GM12874 (cell line): ENCODE results near the gene GLRA3.

Experiments
- CTCF ChIP-seq: IDR thresholded peaks from 2 replicates; pipeline ENCODE4 v1.5.1; 2011; ENCODE audit warnings: low read depth, mild to moderate bottlenecking, control low read depth, low read length, moderate library complexity; ENCODE audit not compliant: insufficient read depth

Gene GLRA3

GRCh38 chr4:174810834-174811233 lies 18.2 kb downstream of the GLRA3 start:
- TF ChIP-seq CTCF = no peak

- no peak for TF ChIP-seq CTCF
Observed at GRCh38 chr4:174808836-174809235, 20.2 kb downstream of the GLRA3 start.

- TF ChIP-seq CTCF = no peak
Observed at GRCh38 chr4:174808119-174808518, 20.9 kb downstream of the GLRA3 start.

- no peak for TF ChIP-seq CTCF
Observed at GRCh38 chr4:174805746-174806145, 23.3 kb downstream of the GLRA3 start.

GRCh38 chr4:174794543-174795094 lies 34.4 kb downstream of the GLRA3 start:
- TF ChIP-seq CTCF = no peak

GRCh38 chr4:174789657-174790056 lies 39.4 kb downstream of the GLRA3 start:
- TF ChIP-seq CTCF = no peak

- no peak for TF ChIP-seq CTCF
Observed at GRCh38 chr4:174775366-174775765, 53.7 kb downstream of the GLRA3 start.
